ENCODE results near the gene RASEF.
"Not testable (repeated sequence)": the region's sequence is repeated elsewhere in the genome, so short reads cannot be mapped to it uniquely, and the experiment has no call there.

Gene RASEF

DNA sequence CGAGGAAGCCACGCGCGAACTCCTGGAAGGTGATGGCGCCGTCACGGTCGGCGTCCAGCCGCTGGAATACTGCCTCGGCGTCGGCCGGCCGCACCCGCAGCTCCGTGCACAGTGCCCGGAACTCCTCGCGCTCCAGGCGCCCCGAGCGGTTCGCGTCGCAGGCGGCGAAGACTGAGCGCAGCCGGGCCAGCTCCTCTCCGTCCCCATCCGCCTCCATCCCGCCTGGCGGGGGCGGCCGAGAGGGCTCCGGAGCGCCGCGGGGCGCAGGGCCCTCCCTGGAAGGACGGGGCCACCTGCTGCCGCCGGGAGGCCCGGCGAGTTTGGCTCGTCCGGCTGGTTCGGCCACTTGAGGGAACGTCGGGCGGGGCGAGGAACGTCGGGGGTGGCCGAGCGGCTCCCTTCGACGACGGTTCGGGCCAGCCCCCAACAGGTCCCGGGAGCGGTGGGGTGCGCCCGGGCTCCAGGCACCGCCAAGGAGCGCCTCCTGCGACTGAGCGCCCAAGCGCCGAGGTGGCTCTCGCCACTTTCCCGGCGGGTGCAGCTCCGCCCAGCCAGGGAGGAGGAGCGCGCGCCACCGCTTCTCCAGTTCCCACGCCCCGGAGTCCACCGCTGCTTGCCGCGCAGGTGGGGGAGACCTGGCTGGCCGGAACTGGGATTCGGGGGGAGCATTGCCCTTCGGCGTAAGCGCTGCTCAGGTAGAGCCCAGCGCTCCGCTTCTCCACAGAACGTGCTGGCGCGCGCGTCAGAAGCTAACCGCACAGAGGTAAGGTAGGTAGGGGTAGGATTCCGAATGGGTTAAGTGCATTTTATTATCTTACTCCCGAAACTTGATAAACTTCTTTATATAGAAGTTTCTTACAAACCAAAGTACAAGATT is at the start of gene RASEF:
Gene RASEF, minus strand, starts transcription at position 492 of the 877 bp plus-strand sequence. Its CDS starts 275 bp downstream, at position 217.
- peaks cover 2 to 5% of the 10 kb centered on the region in 2 donors for H3K4me1 Mint-ChIP-seq
- H3K27ac Mint-ChIP-seq: peak within 1 kb of the TSS; percentile 59
- no peaks in the 10 kb centered on the region for H3K9me3 Mint-ChIP-seq
- DNase-seq: no peak
- peaks cover 0 to 2% of the 10 kb centered on the region in 2 donors for H3K36me3 Mint-ChIP-seq
- peak within 1 kb of the TSS; percentile 44 to 55 for H3K4me3 Mint-ChIP-seq
- H3K27me3 Mint-ChIP-seq: peaks cover 50 to 63% of the 10 kb centered on the region in 2 donors
- ATAC-seq (replicated peaks): no peak

DNA sequence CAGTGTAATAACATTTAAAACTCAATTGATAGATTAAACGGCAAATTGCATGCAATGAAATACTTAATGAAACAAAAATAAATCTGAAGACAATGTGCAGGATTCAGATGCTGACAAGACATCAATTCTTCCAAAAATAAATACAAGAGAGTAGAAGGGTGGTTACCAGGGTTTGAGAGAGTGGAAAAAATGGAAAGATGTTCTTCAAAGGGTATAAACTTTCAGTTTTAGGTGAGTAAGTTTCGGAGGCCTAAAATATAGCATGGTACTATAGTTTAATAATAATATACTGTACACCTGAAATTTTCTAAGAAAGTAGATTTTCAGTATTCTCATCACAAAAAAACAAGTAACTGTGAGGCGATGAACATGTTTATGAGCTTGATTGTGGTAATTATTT is 48.2 kb upstream of the RASEF start:
- Mint-ChIP-seq H3K9me3 (peaks cover 12 to 20% of the 10 kb centered on the region in 2 donors), H3K36me3 (peaks cover 0 to 3% of the 10 kb centered on the region in 2 donors), H3K4me3 (no peak overlapping the region), H3K27ac (no peak overlapping the region), H3K27me3 (no peaks in the 10 kb centered on the region), H3K4me1 (no peaks in the 10 kb centered on the region)
- DNase-seq: no peak
- ATAC-seq (replicated peaks): no peak

DNA sequence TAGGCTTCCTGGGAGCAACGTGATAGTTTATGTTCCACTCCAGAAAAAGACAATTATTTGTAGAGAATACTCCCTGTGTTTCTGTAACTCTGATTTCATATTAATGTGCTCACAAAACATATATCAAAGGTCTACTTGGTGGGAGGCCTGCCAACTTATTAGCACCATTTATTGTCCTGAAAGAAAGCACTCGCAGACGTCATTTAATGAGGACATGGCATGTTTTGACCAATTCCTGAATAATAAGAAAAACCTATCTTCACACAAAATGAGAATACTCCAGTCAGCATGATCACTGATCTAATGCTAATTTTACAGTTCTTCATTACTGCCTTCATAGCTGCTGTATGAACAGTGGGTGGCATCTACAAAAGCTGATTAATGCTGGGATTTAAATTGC is 46.4 kb upstream of the RASEF start:
- DNase-seq (no peak), ATAC-seq (replicated peaks) (no peak)
- H3K4me3 Mint-ChIP-seq: no peak overlapping the region
- no peaks in the 10 kb centered on the region for H3K27me3 Mint-ChIP-seq
- no peak overlapping the region for H3K27ac Mint-ChIP-seq
- no peaks in the 10 kb centered on the region for H3K4me1 Mint-ChIP-seq
- peaks cover 6 to 14% of the 10 kb centered on the region in 2 donors for H3K9me3 Mint-ChIP-seq
- no peaks in the 10 kb centered on the region for H3K36me3 Mint-ChIP-seq

DNA sequence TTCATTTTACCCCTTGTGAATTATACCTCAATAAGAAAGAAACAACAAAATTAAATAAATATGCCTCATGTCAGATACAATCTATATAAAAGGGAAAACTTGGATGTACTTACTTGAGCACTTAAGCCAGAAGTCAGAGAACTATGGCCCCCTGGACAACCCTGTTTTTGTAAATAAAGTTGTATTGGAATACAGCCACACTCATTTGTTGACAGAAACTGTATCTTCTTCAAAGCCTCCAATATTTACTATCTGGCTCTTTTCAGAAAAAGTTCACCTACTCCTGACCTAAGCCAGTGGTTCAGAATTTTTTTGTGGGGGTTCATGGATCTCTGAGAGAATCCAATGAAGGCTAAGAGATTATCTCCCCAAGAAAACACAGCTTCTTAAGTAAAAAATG is 45.3 kb upstream of the RASEF start:
- no peak overlapping the region for H3K27ac Mint-ChIP-seq
- DNase-seq (no peak), ATAC-seq (replicated peaks) (no peak)
- peaks cover 0 to 4% of the 10 kb centered on the region in 2 donors for H3K9me3 Mint-ChIP-seq
- H3K27me3 Mint-ChIP-seq: no peaks in the 10 kb centered on the region
- H3K4me3 Mint-ChIP-seq: no peak overlapping the region
- H3K4me1 Mint-ChIP-seq: no peaks in the 10 kb centered on the region
- no peaks in the 10 kb centered on the region for H3K36me3 Mint-ChIP-seq

DNA sequence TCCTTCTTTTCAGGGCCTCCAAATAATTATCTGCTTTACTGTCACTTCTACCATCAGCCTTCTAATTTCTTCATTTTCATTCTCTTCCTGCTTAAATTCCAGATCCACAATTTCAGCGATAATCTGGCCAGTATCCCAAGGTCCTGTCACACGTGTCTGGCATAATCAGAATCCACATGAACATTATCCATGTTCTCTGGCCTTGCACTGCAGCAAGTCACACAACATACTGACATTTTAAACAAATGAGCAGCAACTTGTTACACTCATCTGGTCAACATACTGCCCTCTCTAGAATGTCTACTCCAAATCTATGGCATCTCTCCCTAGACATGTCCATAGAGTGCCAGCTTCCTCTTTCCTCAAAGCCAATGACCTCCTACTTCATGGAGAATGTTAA is 43.8 kb upstream of the RASEF start:
- H3K4me1 Mint-ChIP-seq: no peaks in the 10 kb centered on the region
- no peaks in the 10 kb centered on the region for H3K27me3 Mint-ChIP-seq
- no peak overlapping the region for H3K27ac Mint-ChIP-seq
- ATAC-seq (replicated peaks) (no peak), DNase-seq (no peak)
- H3K9me3 Mint-ChIP-seq: peaks cover 0 to 3% of the 10 kb centered on the region in 2 donors
- no peaks in the 10 kb centered on the region for H3K36me3 Mint-ChIP-seq
- H3K4me3 Mint-ChIP-seq: no peak overlapping the region

DNA sequence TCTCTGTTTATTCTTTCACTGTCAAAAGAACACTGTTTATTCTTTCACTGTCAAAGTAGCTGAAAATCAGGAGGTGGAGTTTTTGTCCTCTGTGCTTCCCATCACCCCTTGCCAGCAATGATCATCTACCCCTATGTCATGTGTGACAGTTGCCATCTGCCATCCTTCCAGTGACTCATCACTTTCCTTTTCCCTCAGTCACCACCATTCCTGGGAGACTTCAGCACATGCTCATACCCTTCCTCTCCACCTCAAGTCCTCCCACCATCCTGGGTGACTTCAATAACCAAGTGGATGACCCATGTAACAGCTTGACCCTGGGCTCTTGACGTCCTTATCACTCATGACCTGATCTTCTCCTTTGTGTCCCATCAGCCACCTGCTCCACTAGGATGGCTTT is 43.3 kb upstream of the RASEF start:
- ATAC-seq (replicated peaks) (no peak), DNase-seq (no peak)
- Mint-ChIP-seq H3K36me3 (no peaks in the 10 kb centered on the region), H3K9me3 (peaks cover 0 to 3% of the 10 kb centered on the region in 2 donors), H3K4me1 (no peaks in the 10 kb centered on the region), H3K27me3 (no peaks in the 10 kb centered on the region), H3K4me3 (no peak overlapping the region), H3K27ac (no peak overlapping the region)

DNA sequence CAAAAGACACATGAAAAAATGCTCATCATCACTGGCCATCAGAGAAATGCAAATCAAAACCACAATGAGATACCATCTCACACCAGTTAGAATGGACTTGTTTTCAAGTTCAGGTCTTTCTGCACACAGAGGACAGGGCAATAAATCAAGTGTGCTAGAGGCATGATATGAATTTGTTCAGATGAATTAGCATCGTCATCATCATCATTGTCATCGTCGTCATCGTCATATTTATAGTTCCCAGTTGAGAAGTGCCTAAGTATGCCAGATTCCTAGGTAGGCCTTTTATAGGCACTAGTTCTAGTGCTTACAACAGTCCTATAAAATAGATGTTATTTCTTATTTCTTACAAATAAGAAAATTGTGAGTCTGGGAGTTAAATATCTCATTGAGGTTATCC is 34.7 kb upstream of the RASEF start:
- Mint-ChIP-seq H3K27me3 (no peaks in the 10 kb centered on the region), H3K4me3 (no peak overlapping the region), H3K36me3 (no peaks in the 10 kb centered on the region), H3K9me3 (peaks cover under 1 to 4% of the 10 kb centered on the region in 2 donors), H3K27ac (no peak overlapping the region), H3K4me1 (no peaks in the 10 kb centered on the region)
- DNase-seq (no peak), ATAC-seq (replicated peaks) (no peak)

DNA sequence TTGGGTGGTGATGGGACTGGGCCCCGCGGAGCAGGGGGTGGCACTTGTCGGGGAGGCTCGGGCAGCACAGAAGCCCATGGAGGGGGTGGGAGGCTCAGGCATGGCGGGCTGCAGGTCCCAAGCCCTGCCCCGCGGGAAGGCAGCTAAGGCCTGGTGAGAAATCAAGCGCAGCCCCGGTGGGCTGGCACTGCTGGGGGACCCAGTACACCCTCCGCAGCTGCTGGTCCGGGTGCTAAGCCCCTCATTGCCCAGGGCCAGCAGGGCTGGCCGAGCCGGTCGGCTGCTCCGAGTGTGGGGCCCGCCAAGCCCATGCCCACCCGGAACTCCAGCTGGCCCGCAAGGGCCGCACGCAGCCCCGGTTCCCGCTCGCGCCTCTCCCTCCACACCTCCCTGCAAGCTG is 30.4 kb upstream of the RASEF start:
- not testable (repeated sequence) for H3K4me1 Mint-ChIP-seq; H3K4me3 Mint-ChIP-seq; H3K9me3 Mint-ChIP-seq; H3K27me3 Mint-ChIP-seq; H3K36me3 Mint-ChIP-seq; H3K27ac Mint-ChIP-seq; ATAC-seq (replicated peaks); DNase-seq

DNA sequence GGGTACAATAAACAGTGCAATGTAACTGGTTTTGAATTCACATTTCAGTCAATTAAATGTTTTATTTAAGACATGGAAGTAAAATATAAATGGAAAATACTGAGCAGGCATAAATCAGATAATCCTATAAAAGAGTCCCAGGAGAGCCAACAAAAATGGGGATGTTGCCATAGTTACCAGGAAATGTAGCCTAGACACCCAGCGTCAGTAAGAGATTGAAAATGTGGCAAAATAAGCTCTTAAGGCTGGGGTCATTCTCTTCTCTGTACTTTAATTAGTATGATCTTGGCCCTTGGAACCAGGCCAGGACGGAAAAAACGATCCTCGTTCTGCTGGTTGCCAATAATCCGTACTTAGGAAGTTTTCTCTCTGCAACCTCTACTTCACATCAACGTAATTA is 18.9 kb upstream of the RASEF start:
- H3K27me3 Mint-ChIP-seq: no peaks in the 10 kb centered on the region
- H3K27ac Mint-ChIP-seq: no peak overlapping the region
- H3K36me3 Mint-ChIP-seq: no peaks in the 10 kb centered on the region
- no peak overlapping the region for H3K4me3 Mint-ChIP-seq
- ATAC-seq (replicated peaks) (no peak), DNase-seq (no peak)
- H3K4me1 Mint-ChIP-seq: no peaks in the 10 kb centered on the region
- no peaks in the 10 kb centered on the region for H3K9me3 Mint-ChIP-seq

DNA sequence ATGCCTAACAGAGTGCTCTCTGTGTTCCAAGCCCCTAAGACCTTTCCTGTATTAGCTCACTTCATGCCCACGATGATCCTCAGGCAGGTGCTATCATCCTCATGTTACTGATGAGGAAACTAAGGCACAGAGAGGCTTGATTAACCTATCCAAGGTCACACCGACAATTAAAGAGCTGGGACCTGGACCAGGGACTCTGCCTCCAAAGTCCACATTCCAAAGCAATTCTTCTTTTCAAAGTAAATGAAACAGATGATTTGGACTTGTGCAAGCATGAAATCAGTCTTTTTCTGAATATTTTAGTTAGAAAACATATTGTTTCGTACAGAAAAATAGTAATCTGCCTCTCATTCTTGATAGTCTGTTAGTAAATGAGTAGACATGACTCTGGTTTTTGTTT is 18.1 kb upstream of the RASEF start:
- H3K27me3 Mint-ChIP-seq: no peaks in the 10 kb centered on the region

DNA sequence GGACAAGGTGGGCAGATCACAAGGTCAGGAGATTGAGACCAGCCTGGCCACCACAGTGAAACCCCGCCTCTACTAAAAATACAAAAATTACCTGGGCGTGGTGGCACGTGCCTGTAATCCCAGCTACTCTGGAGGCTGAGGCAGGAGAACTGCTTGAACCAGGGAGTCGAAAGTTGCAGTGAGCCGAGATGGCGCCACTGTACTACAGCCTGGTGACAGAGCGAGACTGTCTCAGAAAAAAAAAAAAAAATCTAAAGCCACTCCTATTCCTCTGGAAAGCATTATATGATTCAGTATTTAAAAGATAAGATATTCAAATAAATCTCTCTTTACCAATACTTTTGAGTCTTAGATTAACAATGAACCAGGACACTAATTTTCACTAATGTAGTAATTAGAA is 13.0 kb upstream of the RASEF start:
- not testable (repeated sequence) for H3K4me3 Mint-ChIP-seq; H3K4me1 Mint-ChIP-seq; H3K9me3 Mint-ChIP-seq; DNase-seq; H3K36me3 Mint-ChIP-seq; ATAC-seq (replicated peaks); H3K27ac Mint-ChIP-seq
- H3K27me3 Mint-ChIP-seq: peaks cover 6 to 15% of the 10 kb centered on the region in 2 donors

More for the DNA sequence above, 18.1 kb upstream of the RASEF start:
- no peak overlapping the region for H3K27ac Mint-ChIP-seq
- DNase-seq: no peak
- no peak for ATAC-seq (replicated peaks)
- H3K4me3 Mint-ChIP-seq: no peak overlapping the region
- no peaks in the 10 kb centered on the region for H3K36me3 Mint-ChIP-seq
- no peaks in the 10 kb centered on the region for H3K4me1 Mint-ChIP-seq
- no peaks in the 10 kb centered on the region for H3K9me3 Mint-ChIP-seq

DNA sequence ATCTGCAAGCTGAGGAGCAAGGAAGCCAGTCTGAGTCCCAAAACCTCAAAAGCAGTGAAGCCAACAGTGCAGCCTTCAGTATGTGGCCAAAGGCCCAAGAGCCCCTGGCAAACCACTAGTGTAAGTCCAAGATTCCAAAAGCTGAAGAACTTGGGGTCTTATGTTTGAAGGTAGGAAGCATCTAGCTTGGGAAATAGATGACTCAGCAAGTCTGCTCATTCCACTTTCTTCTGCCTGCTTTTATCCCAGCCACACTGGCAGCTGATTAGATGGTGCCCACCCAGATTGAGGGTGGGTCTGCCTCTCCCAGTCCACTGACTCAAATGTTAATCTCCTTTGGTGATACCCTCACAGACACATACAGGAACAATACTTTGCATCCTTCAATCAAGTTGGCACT is 9.6 kb upstream of the RASEF start:
- ATAC-seq (replicated peaks); H3K36me3 Mint-ChIP-seq; H3K4me1 Mint-ChIP-seq; H3K9me3 Mint-ChIP-seq; H3K27ac Mint-ChIP-seq; DNase-seq; H3K4me3 Mint-ChIP-seq: not testable (repeated sequence)
- peaks cover 6 to 16% of the 10 kb centered on the region in 2 donors for H3K27me3 Mint-ChIP-seq

DNA sequence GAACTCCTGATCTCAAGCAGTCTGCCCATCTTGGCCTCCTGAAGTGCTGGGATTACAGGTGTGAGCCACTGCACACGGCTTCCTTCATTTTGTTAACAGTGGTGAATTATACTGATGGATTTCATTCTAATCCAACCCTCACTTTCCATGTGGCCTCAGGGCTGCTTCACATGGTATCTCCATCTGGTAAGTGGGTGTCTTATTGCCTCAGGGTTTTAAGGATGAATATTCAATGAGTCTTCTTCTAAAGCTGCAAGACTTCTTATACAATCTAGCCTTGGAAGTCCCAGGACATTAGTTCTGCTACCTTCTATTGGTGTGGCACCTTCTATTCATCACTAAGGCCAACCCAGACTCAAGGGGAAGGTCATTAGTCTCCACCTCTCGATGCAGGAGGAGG is 8.7 kb upstream of the RASEF start:
- H3K4me3 Mint-ChIP-seq: no peak overlapping the region
- H3K27me3 Mint-ChIP-seq: peaks cover 6 to 16% of the 10 kb centered on the region in 2 donors
- ATAC-seq (replicated peaks): no peak
- no peak for DNase-seq
- H3K9me3 Mint-ChIP-seq: peaks cover 0 to 2% of the 10 kb centered on the region in 2 donors
- no peaks in the 10 kb centered on the region for H3K4me1 Mint-ChIP-seq
- no peaks in the 10 kb centered on the region for H3K36me3 Mint-ChIP-seq
- H3K27ac Mint-ChIP-seq: no peak overlapping the region

DNA sequence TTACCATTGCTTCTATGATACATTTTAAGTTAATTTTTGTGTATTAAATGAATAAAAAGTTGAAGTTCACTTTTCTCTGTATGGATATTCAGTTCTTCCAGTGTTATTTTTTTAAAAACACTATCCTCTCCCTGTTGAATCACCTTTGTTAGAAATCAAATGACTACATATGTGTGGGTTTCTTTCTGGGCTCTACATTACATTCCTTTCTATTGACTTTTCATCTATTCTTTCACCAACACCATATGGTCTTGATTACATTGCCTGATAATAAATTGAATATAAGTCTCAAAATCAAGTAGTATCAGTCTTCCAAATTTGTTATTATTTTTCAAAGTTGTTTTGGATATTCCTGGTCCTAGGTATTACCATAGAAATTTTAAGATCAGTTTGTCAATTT is 7.3 kb upstream of the RASEF start:
- no peaks in the 10 kb centered on the region for H3K36me3 Mint-ChIP-seq
- no peak overlapping the region for H3K4me3 Mint-ChIP-seq
- DNase-seq: no peak
- H3K27me3 Mint-ChIP-seq: peaks cover 16 to 24% of the 10 kb centered on the region in 2 donors
- H3K9me3 Mint-ChIP-seq: peaks cover 0 to 2% of the 10 kb centered on the region in 2 donors
- H3K27ac Mint-ChIP-seq: no peak overlapping the region
- H3K4me1 Mint-ChIP-seq: no peaks in the 10 kb centered on the region
- no peak for ATAC-seq (replicated peaks)

DNA sequence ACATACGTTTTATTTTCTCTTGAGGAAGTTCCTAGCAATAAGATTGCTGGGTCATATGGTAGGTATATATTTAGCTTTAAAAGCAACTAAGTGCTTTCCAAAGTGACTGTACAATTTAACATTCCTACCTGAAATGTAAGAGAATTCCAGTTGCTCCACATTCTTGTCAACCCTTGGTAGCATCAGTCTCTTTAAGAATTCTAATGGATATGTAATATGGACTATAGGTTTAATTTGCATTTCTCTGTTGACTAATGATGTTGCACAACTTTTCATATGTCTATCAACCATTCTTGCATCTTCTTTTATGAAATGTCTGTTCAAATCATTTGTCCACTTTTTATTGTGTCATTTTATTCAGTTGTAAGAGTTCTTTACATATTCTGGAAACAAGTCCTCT is 6.7 kb upstream of the RASEF start:
- no peak for ATAC-seq (replicated peaks)
- no peak overlapping the region for H3K27ac Mint-ChIP-seq
- peaks cover 22 to 27% of the 10 kb centered on the region in 2 donors for H3K27me3 Mint-ChIP-seq
- no peaks in the 10 kb centered on the region for H3K36me3 Mint-ChIP-seq
- H3K9me3 Mint-ChIP-seq: peaks cover 0 to 2% of the 10 kb centered on the region in 2 donors
- no peak overlapping the region for H3K4me3 Mint-ChIP-seq
- no peak for DNase-seq
- no peaks in the 10 kb centered on the region for H3K4me1 Mint-ChIP-seq

All from stimulated activated naive B cell treated with anti-CD40 and anti-IgM and Interleukin-4, amounts not matched to agents 10 μg/mL and 1 μg/mL and 100 μg/mL, for 72 hours (primary cell).